GM12878 (cell line): Measurements from ENCODE around the gene TOMT. TPM values are rescaled to one million over a fixed set of nuclear protein-coding genes. Genes with fewer than 3 reads are reported as not detected.

Experiments used
- ATAC-seq: fragments of 200-7000 bp; cut with Tn5 transposase; 3 replicates; pipeline ENCODE4 v1.9.1; 2020; ENCODE audit warnings: mild to moderate bottlenecking, moderate library complexity
- BruUV-seq: library from RNA; stranded (reverse); fragments of 400-500 nt; replicated peaks from 2 replicates; lab custom pipeline; 2021; lab: Mats Ljungman, UMichigan
- CTCF ChIA-PET: fragments of 300-600 bp; sonication (Branson Sonifier 250); formaldehyde crosslinking; extraction: SDS; loops from one replicate; lab custom pipeline; 2021; ENCODE audit warnings: inconsistent platforms; lab: Yijun Ruan, JAX
- POLR2A ChIA-PET: fragments of 350-600 bp; formaldehyde crosslinking; extraction: SDS; loops from one replicate; lab custom pipeline; 2021; ENCODE audit warnings: inconsistent platforms; lab: Charles Lee
- RAD21 ChIA-PET: fragments of 300-600 bp; sonication (Branson Sonifier 250); formaldehyde crosslinking; loops from one replicate; lab custom pipeline; 2023; ENCODE audit warnings: antibody characterized with exemption; ENCODE audit not compliant: unreplicated experiment; lab: Charles Lee
- SMC1A ChIA-PET: fragments of 300-600 bp; sonication (Branson Sonifier 250); formaldehyde crosslinking; loops from one replicate; lab custom pipeline; 2023; ENCODE audit not compliant: unreplicated experiment, uncharacterized antibody; lab: Charles Lee
- DNase-seq: peaks from one replicate; pipeline ENCODE4 v3.0.0-alpha.2; 2011; ENCODE audit warnings: low read depth, low spot score
- FAIRE-seq: peaks from 3 replicates; lab custom pipeline; 2011; peaks lifted over from hg19 to GRCh38; lab: Jason Lieb, UNC
- H2AFZ ChIP-seq: 2 replicates; pipeline ENCODE4 v1.6.0; 2011; ENCODE audit warnings: low read depth, low read length, control low read depth; ENCODE audit not compliant: control insufficient read depth
- H3K27ac ChIP-seq: 2 replicates; pipeline ENCODE4 v1.5.1; 2011; ENCODE audit warnings: control low read depth; ENCODE audit not compliant: control insufficient read depth, insufficient read depth
- H3K27me3 ChIP-seq, 2 experiments: replicated peaks in 1 of 2; 2 replicates each; pipeline versions ENCODE4 v1.6.0 to v1.6.1; 2011; ENCODE audit warnings: low read length in 1 of 2; ENCODE audit not compliant: control insufficient read depth in 2 of 2, insufficient read depth in 2 of 2
- H3K36me3 ChIP-seq, 2 experiments: 2 replicates each; pipeline ENCODE4 v1.5.1; 2011; ENCODE audit warnings: low read length in 1 of 2; ENCODE audit not compliant: control insufficient read depth in 2 of 2, insufficient read depth in 2 of 2
- H3K4me1 ChIP-seq: 2 replicates; pipeline ENCODE4 v1.6.1; 2011; ENCODE audit warnings: mild to moderate bottlenecking, low read length, moderate library complexity, mixed read lengths; ENCODE audit not compliant: control insufficient read depth, insufficient read depth
- H3K4me2 ChIP-seq: 2 replicates; pipeline ENCODE4 v1.6.0; 2011; ENCODE audit warnings: control low read depth; ENCODE audit not compliant: control insufficient read depth, insufficient read depth
- H3K4me3 ChIP-seq: fragments of 200-600 bp; sonication (generic); 2 replicates; pipeline ENCODE4 v1.5.1; 2016
- H3K79me2 ChIP-seq: 2 replicates; pipeline ENCODE4 v1.6.0; 2011; ENCODE audit warnings: low read length; ENCODE audit not compliant: control insufficient read depth, insufficient read depth
- H3K9ac ChIP-seq: 2 replicates; pipeline ENCODE4 v1.8.0; 2011; ENCODE audit warnings: low read length, control low read depth, mixed read lengths; ENCODE audit not compliant: control insufficient read depth, insufficient read depth
- H3K9me3 ChIP-seq: replicated peaks from 3 replicates; pipeline ENCODE4 v1.5.1; 2011; ENCODE audit warnings: mild to moderate bottlenecking, low read length; ENCODE audit not compliant: control insufficient read depth, insufficient read depth
- H4K20me1 ChIP-seq: 2 replicates; pipeline ENCODE4 v1.6.0; 2011; ENCODE audit not compliant: control insufficient read depth, insufficient read depth
- CREM ChIP-seq: IDR thresholded peaks from 2 replicates; pipeline ENCODE4 v1.6.1; 2014; ENCODE audit warnings: antibody characterized with exemption, low read depth
- ELK1 ChIP-seq: IDR thresholded peaks from 2 replicates; pipeline ENCODE4 v1.6.1; 2012; ENCODE audit warnings: low read depth, low read length, improper control_type of control experiment
- GATAD2B ChIP-seq: fragments of 450-650 bp; conservative IDR thresholded peaks from 2 replicates; pipeline ENCODE4 v1.6.1; 2017; ENCODE audit warnings: low read depth, mild to moderate bottlenecking, moderate library complexity
- HDAC6 ChIP-seq: fragments of 200-600 bp; sonication (generic); IDR thresholded peaks from one replicate; pipeline ENCODE4 v1.8.0; 2017; ENCODE audit warnings: antibody characterized with exemption; ENCODE audit not compliant: unreplicated experiment
- NBN ChIP-seq: fragments of 450-650 bp; IDR thresholded peaks from 2 replicates; pipeline ENCODE4 v1.6.1; 2016
- RUNX3 ChIP-seq: IDR thresholded peaks from 2 replicates; pipeline ENCODE4 v1.6.1; 2012; ENCODE audit warnings: low read length, inconsistent platforms
- SIX5 ChIP-seq: IDR thresholded peaks from 2 replicates; pipeline ENCODE4 v1.6.1; 2011; ENCODE audit warnings: mild to moderate bottlenecking, low read depth, low read length, moderate library complexity; ENCODE audit not compliant: severe bottlenecking
- STAT3 ChIP-seq: IDR thresholded peaks from 2 replicates; pipeline ENCODE4 v1.6.1; 2011; ENCODE audit warnings: low read depth, low read length, improper control_type of control experiment
- TCF7 ChIP-seq: IDR thresholded peaks from 2 replicates; pipeline ENCODE4 v1.6.1; 2014; ENCODE audit warnings: antibody characterized with exemption, borderline replicate concordance
- YY1 ChIP-seq: IDR thresholded peaks from 2 replicates; pipeline ENCODE4 v1.6.1; 2011; ENCODE audit warnings: low read depth, mild to moderate bottlenecking, low read length
- ZBTB11 ChIP-seq: fragments of 450-650 bp; formaldehyde crosslinking; IDR thresholded peaks from 2 replicates; pipeline ENCODE4 v1.5.0; 2022; ENCODE audit warnings: mild to moderate bottlenecking, missing genetic modification characterization
- WGBS: methylation state at CpG from one replicate; pipeline ENCODE4 v1.1.6; 2016; ENCODE audit warnings: low lambda C conversion rate; ENCODE audit not compliant: insufficient replicate concordance, insufficient coverage; ENCODE audit errors: missing lambda C conversion rate; 5-methylcytosine and 5-hydroxymethylcytosine counted together
- in situ Hi-C: fragments of 300-500 bp; cut with MboI; formaldehyde crosslinking; loops from 9 replicates; pipeline ENCODE4 v1.14.3; 2018; ENCODE audit warnings: mixed read lengths
- intact Hi-C: fragments of 100-400 bp; cut with micrococcal nuclease; formaldehyde crosslinking; loops from one replicate; pipeline ENCODE4 v1.14.2; 2022; ENCODE audit not compliant: unreplicated experiment
- polyA plus RNA-seq, 11 experiments: library from polyadenylated mRNA; depleted of rRNA in 4 of 11; unstranded in 6 of 11; stranded (reverse) in 5 of 11; fragments of >200 nt; fragmentation: Nextera tagmentation in 4 of 11; fragmentation: Illumina TruSeq in 1 of 11; extraction: Ambion mirVana in 4 of 11; extraction: Trizol in 1 of 11; gene quantifications; 1 replicate in 1 of 11; 2 replicates in 10 of 11; pipeline versions ENCODE4 v1.2.1 to v1.2.3, GENCODE V29; 2011 to 2016; ENCODE audit warnings: inconsistent platforms in 2 of 11, missing spikeins in 2 of 11, low read depth in 1 of 11
- total RNA-seq, 4 experiments: library from RNA; depleted of rRNA in 3 of 4; stranded (reverse); fragments of >200 nt in 3 of 4; fragmentation: Illumina TruSeq in 1 of 4; extraction: Trizol in 1 of 4; gene quantifications; 2 replicates each; pipeline versions ENCODE4 v1.2.1 to v1.2.3, GENCODE V29; 2013 to 2021
- TF ChIP-seq, protein P1 (sequence below): fragments of 450-650 bp; IDR thresholded peaks from 2 replicates; pipeline ENCODE4 v1.6.1; 2017; ENCODE audit warnings: mild to moderate bottlenecking, moderate library complexity
- TF ChIP-seq, protein P2 (sequence below): IDR thresholded peaks from 2 replicates; pipeline ENCODE4 v1.6.1; 2012; ENCODE audit warnings: mild to moderate bottlenecking, low read depth, low read length

TOMT gene
- total and polyA plus RNA-seq, 10 of the 15 experiments (the other 5 are each of a cell fraction or from before 2014, with no cell fraction given), result not detected

GRCh38 chr11:72125956-72126355 is 20.2 kb downstream of the TOMT start:
- H3K36me3 ChIP-seq, result no peaks in the 10 kb centered on the region
- peaks cover 2% of the 10 kb centered on the region; the same call in 2 of the 3 replicates for H3K9me3 ChIP-seq
- ATAC-seq (no peak), FAIRE-seq (no peak), DNase-seq (no peak)
- intact Hi-C loops, result no loop called here
- in situ Hi-C loops, result no loop called here
- no peak overlapping the region for H3K4me2 ChIP-seq
- no peak overlapping the region for H3K9ac ChIP-seq
- no peaks in the 10 kb centered on the region for H4K20me1 ChIP-seq
- no peaks in the 10 kb centered on the region for H3K4me1 ChIP-seq
- H3K79me2 ChIP-seq, result no peaks in the 10 kb centered on the region
- H3K27ac ChIP-seq, result no peak overlapping the region
- no peak overlapping the region for H3K4me3 ChIP-seq
- SMC1A ChIA-PET, result no interaction called here
- WGBS, result 0% methylated on average over 1 of the region's 1 CpG
- POLR2A ChIA-PET, result no interaction called here
- no TSS peak for BruUV-seq
- RAD21 ChIA-PET, result interaction anchor here (1.2 kb wide), 1 partner anchor 36 kb away, joined by 3 read pairs; no protein-coding TSS in a partner anchor
- no peak overlapping the region for H2AFZ ChIP-seq
- CTCF ChIA-PET, result interaction anchor here (0.6 to 2.4 kb wide), 3 partner anchors 18 to 190 kb away, joined by 3 to 16 read pairs (median 3); no protein-coding TSS in a partner anchor
- no peaks in the 10 kb centered on the region for H3K27me3 ChIP-seq
- TF ChIP-seq, protein P1, sequence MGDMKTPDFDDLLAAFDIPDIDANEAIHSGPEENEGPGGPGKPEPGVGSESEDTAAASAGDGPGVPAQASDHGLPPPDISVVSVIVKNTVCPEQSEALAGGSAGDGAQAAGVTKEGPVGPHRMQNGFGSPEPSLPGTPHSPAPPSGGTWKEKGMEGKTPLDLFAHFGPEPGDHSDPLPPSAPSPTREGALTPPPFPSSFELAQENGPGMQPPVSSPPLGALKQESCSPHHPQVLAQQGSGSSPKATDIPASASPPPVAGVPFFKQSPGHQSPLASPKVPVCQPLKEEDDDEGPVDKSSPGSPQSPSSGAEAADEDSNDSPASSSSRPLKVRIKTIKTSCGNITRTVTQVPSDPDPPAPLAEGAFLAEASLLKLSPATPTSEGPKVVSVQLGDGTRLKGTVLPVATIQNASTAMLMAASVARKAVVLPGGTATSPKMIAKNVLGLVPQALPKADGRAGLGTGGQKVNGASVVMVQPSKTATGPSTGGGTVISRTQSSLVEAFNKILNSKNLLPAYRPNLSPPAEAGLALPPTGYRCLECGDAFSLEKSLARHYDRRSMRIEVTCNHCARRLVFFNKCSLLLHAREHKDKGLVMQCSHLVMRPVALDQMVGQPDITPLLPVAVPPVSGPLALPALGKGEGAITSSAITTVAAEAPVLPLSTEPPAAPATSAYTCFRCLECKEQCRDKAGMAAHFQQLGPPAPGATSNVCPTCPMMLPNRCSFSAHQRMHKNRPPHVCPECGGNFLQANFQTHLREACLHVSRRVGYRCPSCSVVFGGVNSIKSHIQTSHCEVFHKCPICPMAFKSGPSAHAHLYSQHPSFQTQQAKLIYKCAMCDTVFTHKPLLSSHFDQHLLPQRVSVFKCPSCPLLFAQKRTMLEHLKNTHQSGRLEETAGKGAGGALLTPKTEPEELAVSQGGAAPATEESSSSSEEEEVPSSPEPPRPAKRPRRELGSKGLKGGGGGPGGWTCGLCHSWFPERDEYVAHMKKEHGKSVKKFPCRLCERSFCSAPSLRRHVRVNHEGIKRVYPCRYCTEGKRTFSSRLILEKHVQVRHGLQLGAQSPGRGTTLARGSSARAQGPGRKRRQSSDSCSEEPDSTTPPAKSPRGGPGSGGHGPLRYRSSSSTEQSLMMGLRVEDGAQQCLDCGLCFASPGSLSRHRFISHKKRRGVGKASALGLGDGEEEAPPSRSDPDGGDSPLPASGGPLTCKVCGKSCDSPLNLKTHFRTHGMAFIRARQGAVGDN, result no peak
- TF ChIP-seq HDAC6 (no peak), STAT3 (no peak), YY1 (no peak), GATAD2B (no peak), TCF7 (no peak), CREM (no peak), SIX5 (no peak), RUNX3 (no peak), ZBTB11 (CRISPR knock-in tag) (no peak), ELK1 (no peak), NBN (no peak)
- TF ChIP-seq, protein P2, sequence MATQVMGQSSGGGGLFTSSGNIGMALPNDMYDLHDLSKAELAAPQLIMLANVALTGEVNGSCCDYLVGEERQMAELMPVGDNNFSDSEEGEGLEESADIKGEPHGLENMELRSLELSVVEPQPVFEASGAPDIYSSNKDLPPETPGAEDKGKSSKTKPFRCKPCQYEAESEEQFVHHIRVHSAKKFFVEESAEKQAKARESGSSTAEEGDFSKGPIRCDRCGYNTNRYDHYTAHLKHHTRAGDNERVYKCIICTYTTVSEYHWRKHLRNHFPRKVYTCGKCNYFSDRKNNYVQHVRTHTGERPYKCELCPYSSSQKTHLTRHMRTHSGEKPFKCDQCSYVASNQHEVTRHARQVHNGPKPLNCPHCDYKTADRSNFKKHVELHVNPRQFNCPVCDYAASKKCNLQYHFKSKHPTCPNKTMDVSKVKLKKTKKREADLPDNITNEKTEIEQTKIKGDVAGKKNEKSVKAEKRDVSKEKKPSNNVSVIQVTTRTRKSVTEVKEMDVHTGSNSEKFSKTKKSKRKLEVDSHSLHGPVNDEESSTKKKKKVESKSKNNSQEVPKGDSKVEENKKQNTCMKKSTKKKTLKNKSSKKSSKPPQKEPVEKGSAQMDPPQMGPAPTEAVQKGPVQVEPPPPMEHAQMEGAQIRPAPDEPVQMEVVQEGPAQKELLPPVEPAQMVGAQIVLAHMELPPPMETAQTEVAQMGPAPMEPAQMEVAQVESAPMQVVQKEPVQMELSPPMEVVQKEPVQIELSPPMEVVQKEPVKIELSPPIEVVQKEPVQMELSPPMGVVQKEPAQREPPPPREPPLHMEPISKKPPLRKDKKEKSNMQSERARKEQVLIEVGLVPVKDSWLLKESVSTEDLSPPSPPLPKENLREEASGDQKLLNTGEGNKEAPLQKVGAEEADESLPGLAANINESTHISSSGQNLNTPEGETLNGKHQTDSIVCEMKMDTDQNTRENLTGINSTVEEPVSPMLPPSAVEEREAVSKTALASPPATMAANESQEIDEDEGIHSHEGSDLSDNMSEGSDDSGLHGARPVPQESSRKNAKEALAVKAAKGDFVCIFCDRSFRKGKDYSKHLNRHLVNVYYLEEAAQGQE, result no peak
